Mucosa of rectum (tissue), 2 donors: ENCODE results near the gene RBM34.
A peak's percentile ranks its signal among the peaks of the same experiment; 100 is the strongest.
"Not testable (repeated sequence)": the region's sequence is repeated elsewhere in the genome, so short reads cannot be mapped to it uniquely, and the experiment has no call there.

Source experiments
- H3K27ac ChIP-seq, 2 donors: one replicate each; pipeline ENCODE4 v1.7.0; 2013; ENCODE audit warnings: inconsistent platforms in 2 of 2, low read depth in 2 of 2, low read length in 2 of 2
- H3K27me3 ChIP-seq, 2 donors: one replicate each; pipeline ENCODE4 v1.7.0; 2013; ENCODE audit warnings: low read length in 2 of 2; ENCODE audit not compliant: control insufficient read depth in 2 of 2, insufficient read depth in 2 of 2
- H3K36me3 ChIP-seq, 2 donors: one replicate each; pipeline ENCODE4 v1.7.0; 2013; ENCODE audit warnings: low read length in 2 of 2; ENCODE audit not compliant: control insufficient read depth in 2 of 2, insufficient read depth in 2 of 2
- H3K4me1 ChIP-seq, 2 donors: one replicate each; pipeline ENCODE4 v1.7.0; 2013; ENCODE audit warnings: low read length in 2 of 2, mild to moderate bottlenecking in 1 of 2; ENCODE audit not compliant: control insufficient read depth in 2 of 2, insufficient read depth in 2 of 2
- H3K4me3 ChIP-seq, 2 donors: one replicate each; pipeline ENCODE4 v1.7.0; 2013; ENCODE audit warnings: low read length in 2 of 2
- H3K9ac ChIP-seq, 2 donors: one replicate each; pipeline ENCODE4 v1.7.0; 2013; ENCODE audit warnings: low read length in 2 of 2, low read depth in 1 of 2, mild to moderate bottlenecking in 1 of 2
- H3K9me3 ChIP-seq, 2 donors: one replicate each; pipeline ENCODE4 v1.7.0; 2013; ENCODE audit warnings: low read length in 2 of 2; ENCODE audit not compliant: control insufficient read depth in 2 of 2
- donor health status: healthy.
- donor health status: Normal muscosa, but diverticular disease.

RBM34 gene

DNA sequence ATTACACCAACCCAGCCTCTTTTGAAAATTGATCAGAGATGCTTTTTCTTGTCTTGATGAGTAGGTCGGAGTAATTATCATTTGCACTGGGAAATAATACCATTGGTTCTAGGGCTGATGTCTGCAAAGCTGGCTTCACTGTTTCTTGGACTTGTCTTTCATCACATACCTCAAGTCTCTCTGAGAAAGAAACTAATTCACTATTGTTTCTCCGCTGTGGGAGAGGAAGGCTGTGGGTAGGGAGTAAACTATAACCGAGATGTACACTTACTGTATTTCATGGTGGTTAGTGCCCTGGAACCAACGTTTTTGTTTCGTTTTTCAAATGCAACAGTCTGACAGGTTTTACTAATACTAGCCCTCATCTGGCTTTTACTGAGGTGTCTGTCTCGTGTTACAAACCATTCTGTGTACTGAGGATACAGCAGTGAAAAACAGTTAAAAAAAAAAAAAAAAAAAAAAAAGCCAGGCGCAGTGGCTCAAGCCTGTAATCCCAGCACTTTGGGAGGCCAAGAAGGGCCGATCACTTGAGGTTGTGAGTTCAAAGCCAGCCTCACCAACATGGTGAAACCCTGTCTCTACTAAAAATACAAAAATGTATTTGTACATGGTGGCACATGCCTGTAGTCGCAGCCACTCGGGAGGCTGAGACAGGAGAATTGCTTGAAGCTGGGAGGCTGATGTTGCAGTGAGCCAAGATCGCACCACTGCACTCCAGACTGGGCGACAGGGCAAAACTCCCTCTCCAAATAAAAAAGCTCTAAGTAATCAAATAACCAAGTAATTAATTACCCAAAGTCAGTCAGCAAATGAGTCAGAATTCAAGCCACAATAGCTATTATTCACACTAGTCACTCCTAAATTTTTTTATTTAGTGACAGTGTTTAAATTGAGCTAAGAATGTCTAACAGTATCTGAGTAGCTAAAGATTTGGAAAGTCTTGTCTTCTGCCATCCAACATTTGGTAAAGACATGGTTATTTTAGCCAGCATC, 55.7 kb downstream of the RBM34 start:
- H3K4me1 ChIP-seq: peaks cover 6 to 12% of the 10 kb centered on the region in 2 donors
- no peaks in the 10 kb centered on the region for H3K27me3 ChIP-seq
- H3K36me3 ChIP-seq: peaks cover 14 to 15% of the 10 kb centered on the region in 2 donors
- H3K4me3 ChIP-seq: peak overlapping the region in 1 of 2 donors; percentile 5
- peak overlapping the region in 1 of 2 donors; percentile 3 for H3K27ac ChIP-seq
- no peaks in the 10 kb centered on the region for H3K9me3 ChIP-seq
- no peak overlapping the region for H3K9ac ChIP-seq

DNA sequence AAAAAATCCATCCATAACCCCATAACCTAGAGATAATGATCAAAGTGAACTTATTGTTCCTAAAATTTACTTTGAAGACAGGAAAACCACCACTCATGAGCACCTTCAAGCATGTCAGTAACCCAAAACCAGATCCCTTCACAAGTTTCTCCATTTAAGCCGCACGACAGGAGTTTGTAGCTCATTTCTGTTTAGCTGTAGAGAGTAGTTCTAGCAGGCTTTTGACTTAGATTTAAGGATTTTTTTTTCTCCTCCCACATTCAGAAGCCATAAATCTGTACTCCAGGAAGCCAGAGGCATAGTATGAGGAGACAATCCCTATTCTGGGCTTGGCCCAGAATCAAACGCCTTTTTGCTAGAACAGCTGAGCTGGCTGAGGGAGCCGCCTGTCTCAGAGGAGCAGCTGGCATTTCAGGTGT, 58.0 kb downstream of the RBM34 start:
- Histone ChIP-seq H3K9me3 (no peaks in the 10 kb centered on the region), H3K27me3 (no peaks in the 10 kb centered on the region), H3K36me3 (no peaks in the 10 kb centered on the region), H3K27ac (no peak overlapping the region), H3K4me1 (peaks cover 6 to 12% of the 10 kb centered on the region in 2 donors), H3K9ac (no peak overlapping the region), H3K4me3 (no peak overlapping the region)

DNA sequence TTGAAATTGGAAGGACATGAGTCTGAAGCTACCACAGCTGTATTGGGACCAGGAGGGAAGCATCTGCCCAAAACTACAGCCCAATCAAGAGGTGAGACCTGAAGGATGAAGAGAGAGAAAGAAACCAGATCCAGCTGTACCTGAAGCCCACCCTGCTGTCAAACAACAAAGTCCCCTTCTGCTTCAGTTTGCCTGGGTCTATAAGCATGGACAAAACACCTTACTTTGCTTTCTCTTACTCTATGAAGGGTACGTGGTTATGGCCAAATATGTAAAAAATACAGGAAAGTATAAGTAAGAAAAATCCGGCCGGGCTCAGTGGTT, 58.8 kb downstream of the RBM34 start:
- H3K4me3 ChIP-seq: no peak overlapping the region
- no peak overlapping the region for H3K27ac ChIP-seq
- no peaks in the 10 kb centered on the region for H3K27me3 ChIP-seq
- H3K9me3 ChIP-seq: no peaks in the 10 kb centered on the region
- no peak overlapping the region for H3K9ac ChIP-seq
- no peaks in the 10 kb centered on the region for H3K36me3 ChIP-seq
- peaks cover 6 to 12% of the 10 kb centered on the region in 2 donors for H3K4me1 ChIP-seq

DNA sequence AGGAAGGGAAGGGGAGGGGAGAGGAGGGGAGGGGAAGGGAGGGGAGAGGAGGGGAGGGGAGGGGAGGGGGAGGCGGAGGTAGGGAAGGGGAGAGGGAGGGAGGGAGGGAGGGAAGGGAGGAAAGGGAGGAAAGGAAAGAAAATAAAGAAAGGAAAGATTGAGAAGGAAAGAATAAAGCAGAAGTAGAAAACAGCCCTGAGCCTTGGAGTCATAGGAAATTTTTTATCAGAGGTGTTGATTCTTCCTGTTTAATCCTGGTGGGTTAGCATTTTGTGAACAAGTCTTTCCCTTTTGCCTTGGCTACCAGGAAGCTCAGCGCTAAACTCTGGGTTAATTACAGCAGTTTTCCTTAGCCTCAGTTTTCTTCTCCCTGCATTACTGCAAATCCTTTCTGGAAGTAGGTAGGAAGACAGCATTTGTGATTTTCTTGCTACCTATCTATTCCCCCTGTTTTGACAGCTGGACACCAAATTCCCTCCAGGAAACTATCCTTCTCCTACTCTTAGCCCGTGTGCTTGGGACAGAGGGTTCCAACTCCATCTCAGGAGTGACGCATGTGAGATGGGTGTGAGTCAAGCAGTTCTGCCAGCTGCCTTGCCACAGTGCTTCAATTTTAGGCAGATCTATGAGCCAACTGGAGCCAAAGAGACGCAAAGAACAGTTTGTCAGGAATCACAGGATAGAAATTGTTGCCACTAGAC, 59.3 kb downstream of the RBM34 start:
- Histone ChIP-seq H3K4me1 (peaks cover 6 to 13% of the 10 kb centered on the region in 2 donors), H3K27ac (no peak overlapping the region), H3K27me3 (no peaks in the 10 kb centered on the region), H3K9me3 (no peaks in the 10 kb centered on the region), H3K9ac (no peak overlapping the region), H3K36me3 (no peaks in the 10 kb centered on the region), H3K4me3 (no peak overlapping the region)

DNA sequence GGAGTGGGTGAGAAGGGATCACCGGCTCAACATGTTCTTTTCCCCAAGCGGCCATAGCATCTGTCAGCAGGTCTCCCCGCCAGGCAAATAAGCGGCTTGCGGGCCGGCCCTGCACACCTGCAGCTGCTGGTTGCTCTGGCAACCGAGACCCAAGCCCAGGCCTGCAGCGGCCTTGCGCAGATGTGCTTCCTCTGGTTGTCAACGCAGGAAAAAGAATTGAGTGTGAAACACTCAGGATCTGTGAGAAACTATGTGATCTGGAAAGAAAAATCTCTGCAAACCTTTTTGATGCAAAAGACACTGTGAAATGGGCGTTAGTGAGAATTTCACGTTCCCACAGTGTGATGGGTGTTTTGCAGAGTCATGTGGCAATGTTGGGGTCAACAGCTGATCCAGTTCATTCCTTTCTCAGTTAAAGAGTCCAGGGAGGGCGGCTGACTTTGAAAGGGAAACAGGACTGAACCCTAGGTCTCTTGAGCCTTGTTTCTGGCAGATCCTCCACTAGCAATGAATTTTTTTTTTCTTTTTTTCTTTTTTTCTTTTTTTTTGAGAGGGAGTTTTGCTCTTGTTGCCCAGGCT, 60.8 kb downstream of the RBM34 start:
- Histone ChIP-seq H3K9me3 (no peaks in the 10 kb centered on the region), H3K4me3 (no peak overlapping the region), H3K4me1 (peaks cover 6 to 17% of the 10 kb centered on the region in 2 donors), H3K36me3 (no peaks in the 10 kb centered on the region), H3K9ac (no peak overlapping the region), H3K27me3 (no peaks in the 10 kb centered on the region), H3K27ac (no peak overlapping the region)

DNA sequence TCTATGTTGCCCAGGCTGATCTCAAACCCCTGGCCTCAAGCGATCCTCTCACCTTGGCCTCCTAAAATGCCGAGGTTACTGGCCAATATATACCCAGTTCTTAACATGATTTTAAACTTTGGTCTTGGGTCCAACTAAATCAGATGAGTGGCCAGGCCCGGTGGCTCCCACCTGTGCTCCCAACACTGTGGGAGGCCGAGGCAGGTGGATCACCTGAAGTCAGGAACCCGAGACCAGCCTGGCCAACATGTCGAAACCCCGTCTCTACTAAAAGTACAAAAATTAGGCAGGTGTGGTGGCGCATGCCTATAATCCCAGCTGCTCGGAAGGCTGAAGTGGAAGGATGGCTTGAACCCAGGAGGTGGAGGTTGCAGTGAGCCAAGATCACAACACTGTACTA, 62.1 kb downstream of the RBM34 start:
- Histone ChIP-seq H3K27ac (no peak overlapping the region), H3K9ac (no peak overlapping the region), H3K36me3 (no peaks in the 10 kb centered on the region), H3K4me3 (no peak overlapping the region), H3K27me3 (no peaks in the 10 kb centered on the region), H3K4me1 (peaks cover 4 to 9% of the 10 kb centered on the region in 2 donors), H3K9me3 (no peaks in the 10 kb centered on the region)

DNA sequence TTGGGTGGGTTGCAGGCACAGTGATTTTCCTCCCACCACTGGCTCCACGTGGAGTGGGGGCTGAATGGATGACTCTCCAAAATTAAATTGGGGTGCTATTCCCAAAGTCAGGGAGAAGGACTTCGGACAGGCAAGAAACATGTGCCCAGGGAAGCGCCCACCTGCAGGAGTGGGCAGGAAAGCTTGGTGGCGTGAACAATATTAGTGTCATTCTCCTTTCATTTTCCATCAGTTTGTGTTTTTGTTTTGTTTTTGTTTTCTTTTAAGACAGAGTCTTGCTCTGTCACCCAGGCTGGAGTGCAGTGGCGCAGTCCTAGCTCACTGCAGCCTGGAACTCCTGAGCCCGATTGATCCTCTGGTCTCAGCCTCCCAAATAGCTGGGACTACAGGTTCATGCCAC, 62.5 kb downstream of the RBM34 start:
- Histone ChIP-seq H3K4me1 (peaks cover 2 to 8% of the 10 kb centered on the region in 2 donors), H3K9me3 (no peaks in the 10 kb centered on the region), H3K4me3 (no peak overlapping the region), H3K9ac (no peak overlapping the region), H3K27ac (no peak overlapping the region), H3K36me3 (no peaks in the 10 kb centered on the region), H3K27me3 (no peaks in the 10 kb centered on the region)

DNA sequence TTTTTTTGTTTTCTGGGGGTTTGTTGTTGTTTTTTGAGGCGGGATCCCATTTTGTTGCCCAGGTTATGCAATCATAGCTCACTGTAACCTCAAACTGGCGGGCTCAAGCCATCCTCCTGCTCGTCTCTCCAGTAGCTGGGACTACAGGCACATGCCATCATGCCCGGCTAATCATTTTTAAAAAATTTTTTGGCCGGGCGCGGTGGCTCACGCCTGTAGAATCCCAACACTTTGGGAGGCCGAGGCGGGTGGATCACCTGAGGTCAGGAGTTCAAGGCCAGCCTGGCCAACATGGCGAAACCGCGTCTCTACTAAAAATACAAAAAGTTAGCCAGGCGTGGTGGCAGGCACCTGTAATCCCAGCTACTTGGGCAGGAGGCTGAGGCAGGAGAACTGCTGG, 63.5 kb downstream of the RBM34 start:
- H3K9ac ChIP-seq, H3K36me3 ChIP-seq, H3K27me3 ChIP-seq, H3K27ac ChIP-seq, H3K4me3 ChIP-seq, H3K9me3 ChIP-seq: not testable (repeated sequence)
- peaks cover 5 to 15% of the 10 kb centered on the region in 2 donors for H3K4me1 ChIP-seq

DNA sequence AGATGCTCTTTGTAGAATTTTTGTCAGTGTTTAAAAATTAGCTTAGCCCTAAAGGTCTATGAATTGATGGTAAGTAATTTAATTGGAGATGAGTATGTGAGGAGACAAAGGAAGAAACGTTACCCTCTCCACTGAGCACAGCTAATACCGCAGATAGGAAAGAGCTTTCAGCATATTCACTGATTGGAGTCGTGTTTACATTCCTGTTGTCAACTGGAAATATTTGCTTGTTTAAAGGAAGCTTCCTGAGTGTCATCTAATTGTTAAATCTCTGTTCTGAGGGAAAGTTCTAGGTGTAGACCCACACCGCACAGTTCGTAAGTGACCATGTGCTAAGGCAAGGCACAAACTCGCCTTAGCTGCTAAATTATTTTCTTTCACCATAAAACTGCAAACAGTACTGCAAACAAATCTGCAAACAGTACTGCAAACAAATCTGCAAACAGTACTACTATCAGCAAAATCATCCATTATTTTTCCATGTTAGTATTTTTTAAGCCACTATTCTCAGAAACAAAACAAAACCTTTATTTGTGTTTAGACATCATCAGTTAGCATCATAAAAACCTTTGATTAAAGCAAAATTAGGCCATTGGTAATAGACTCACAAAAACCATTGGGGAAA, 65.0 kb downstream of the RBM34 start:
- no peaks in the 10 kb centered on the region for H3K36me3 ChIP-seq
- no peak overlapping the region for H3K9ac ChIP-seq
- no peaks in the 10 kb centered on the region for H3K9me3 ChIP-seq
- peaks cover 5 to 15% of the 10 kb centered on the region in 2 donors for H3K4me1 ChIP-seq
- no peak overlapping the region for H3K27ac ChIP-seq
- H3K27me3 ChIP-seq: no peaks in the 10 kb centered on the region
- H3K4me3 ChIP-seq: no peak overlapping the region
